WTC11 (cell line): ENCODE results near the gene GRK2. TPM values are rescaled to one million over a fixed set of nuclear protein-coding genes. Genes with fewer than 3 reads are reported as not detected.

ENCODE experiments used
- AFF4 ChIP-seq: sonication (generic); formaldehyde crosslinking; IDR thresholded peaks from 2 replicates; pipeline ENCODE4 v1.8.1; 2023; ENCODE audit warnings: mild to moderate bottlenecking, missing genetic modification reagents, borderline replicate concordance
- ARID4B ChIP-seq: sonication (generic); formaldehyde crosslinking; IDR thresholded peaks from 2 replicates; pipeline ENCODE4 v1.8.0; 2023; ENCODE audit warnings: missing genetic modification reagents, mild to moderate bottlenecking, borderline replicate concordance
- ATF2 ChIP-seq: sonication (generic); formaldehyde crosslinking; IDR thresholded peaks from 2 replicates; pipeline ENCODE4 v1.8.1; 2022; ENCODE audit warnings: low read depth, missing genetic modification reagents, borderline replicate concordance
- ATF3 ChIP-seq: sonication (generic); formaldehyde crosslinking; conservative IDR thresholded peaks from 2 replicates; pipeline ENCODE4 v1.8.1; 2022; ENCODE audit warnings: mild to moderate bottlenecking, missing genetic modification reagents
- EMX1 ChIP-seq: fragments of 250-450 bp; sonication (Bioruptor Pico); IDR thresholded peaks from 2 replicates; pipeline ENCODE4 v1.8.0; 2021; ENCODE audit warnings: mild to moderate bottlenecking
- GTF2I ChIP-seq: fragments of 250-450 bp; sonication (Bioruptor Pico); conservative IDR thresholded peaks from 2 replicates; pipeline ENCODE4 v1.4.0; 2021; ENCODE audit warnings: mild to moderate bottlenecking
- KAT7 ChIP-seq: sonication (generic); formaldehyde crosslinking; IDR thresholded peaks from 2 replicates; pipeline ENCODE4 v1.8.1; 2023; ENCODE audit warnings: missing genetic modification reagents, mild to moderate bottlenecking, borderline replicate concordance
- NFATC4 ChIP-seq: fragments of 250-450 bp; sonication (Bioruptor Pico); IDR thresholded peaks from 2 replicates; pipeline ENCODE4 v1.9.0; 2021; ENCODE audit warnings: mild to moderate bottlenecking
- NR1H2 ChIP-seq: sonication (generic); formaldehyde crosslinking; IDR thresholded peaks from 2 replicates; pipeline ENCODE4 v1.9.0; 2021; ENCODE audit warnings: mild to moderate bottlenecking, moderate library complexity, missing genetic modification reagents
- NR3C1 ChIP-seq: sonication (generic); formaldehyde crosslinking; conservative IDR thresholded peaks from 2 replicates; pipeline ENCODE4 v1.8.1; 2023; ENCODE audit warnings: low read depth, mild to moderate bottlenecking, missing genetic modification reagents
- PRDM15 ChIP-seq: sonication (generic); formaldehyde crosslinking; IDR thresholded peaks from 2 replicates; pipeline ENCODE4 v1.8.0; 2022; ENCODE audit warnings: missing genetic modification reagents
- PREB ChIP-seq: sonication (generic); formaldehyde crosslinking; IDR thresholded peaks from 2 replicates; pipeline ENCODE4 v1.8.1; 2022; ENCODE audit warnings: mild to moderate bottlenecking, missing genetic modification reagents, moderate library complexity, borderline replicate concordance
- PRRX2 ChIP-seq: fragments of 250-450 bp; sonication (Bioruptor Pico); IDR thresholded peaks from 2 replicates; pipeline ENCODE4 v1.8.0; 2021; ENCODE audit warnings: mild to moderate bottlenecking
- SP1 ChIP-seq: sonication (generic); formaldehyde crosslinking; conservative IDR thresholded peaks from 2 replicates; pipeline ENCODE4 v1.8.1; 2022; ENCODE audit warnings: missing genetic modification reagents
- TP53 ChIP-seq: sonication (generic); formaldehyde crosslinking; IDR thresholded peaks from 2 replicates; pipeline ENCODE4 v1.8.1; 2023; ENCODE audit warnings: mild to moderate bottlenecking, missing genetic modification reagents
- ZBTB43 ChIP-seq: sonication (generic); formaldehyde crosslinking; IDR thresholded peaks from 2 replicates; pipeline ENCODE4 v1.8.1; 2023; ENCODE audit warnings: mild to moderate bottlenecking, missing genetic modification reagents
- ZNF138 ChIP-seq: sonication (generic); formaldehyde crosslinking; conservative IDR thresholded peaks from 2 replicates; pipeline ENCODE4 v1.8.1; 2022; ENCODE audit warnings: mild to moderate bottlenecking, moderate library complexity, missing genetic modification reagents
- ZNF232 ChIP-seq: sonication (generic); formaldehyde crosslinking; IDR thresholded peaks from 2 replicates; pipeline ENCODE4 v1.8.0; 2022; ENCODE audit warnings: mild to moderate bottlenecking, missing genetic modification reagents
- ZNF512 ChIP-seq: sonication (generic); formaldehyde crosslinking; IDR thresholded peaks from 2 replicates; pipeline ENCODE4 v1.8.1; 2022; ENCODE audit warnings: missing genetic modification reagents, borderline replicate concordance
- total RNA-seq: library from RNA; stranded (reverse); gene quantifications from 3 replicates; pipeline ENCODE4 v1.2.3, GENCODE V29; 2021

Gene GRK2
- total RNA-seq, 1 experiment from 2014 or later, result 68.1 TPM

GRCh38 chr11:67317205-67317887 is 51.1 kb downstream of the GRK2 start (continued):
- TF ChIP-seq ZBTB43, result no peak
- TF ChIP-seq SP1 (CRISPR knock-in tag), result no peak; the same call in none of the 2 replicates
- TF ChIP-seq ZNF138, result no peak
- no peak for TF ChIP-seq ATF2 (CRISPR knock-in tag)
- TF ChIP-seq NFATC4 (CRISPR knock-in tag), result no peak
- TF ChIP-seq ZNF232 (CRISPR knock-in tag), result 0 out of 2 replicates have a peak, but pooled peaks have one; percentile 30
- TF ChIP-seq NR3C1, result no peak
- no peak; the same call in 1 of the 2 replicates for TF ChIP-seq AFF4 (CRISPR knock-in tag)
- no peak for TF ChIP-seq EMX1 (CRISPR knock-in tag)
- TF ChIP-seq GTF2I (CRISPR knock-in tag), result no peak
- TF ChIP-seq PREB (CRISPR knock-in tag), result no peak
- TF ChIP-seq PRRX2 (CRISPR knock-in tag), result no peak
- no peak for TF ChIP-seq ZNF512 (CRISPR knock-in tag)
- TF ChIP-seq ATF3, result no peak
- peak; percentile 58; the same call in 1 of the 2 replicates for TF ChIP-seq ARID4B (CRISPR knock-in tag)
- TF ChIP-seq TP53 (CRISPR knock-in tag), result no peak
- TF ChIP-seq NR1H2, result no peak
- no peak for TF ChIP-seq PRDM15 (CRISPR knock-in tag)
- TF ChIP-seq KAT7 (CRISPR knock-in tag), result no peak
